B cell (primary cell): ENCODE data around the gene LDHD.

Experiments
- CTCF ChIP-seq: fragments of 200-600 bp; IDR thresholded peaks from one replicate; pipeline ENCODE4 v1.8.0; 2022; ENCODE audit warnings: antibody characterized with exemption, mild to moderate bottlenecking
- EZH2 ChIP-seq: IDR thresholded peaks from 2 replicates; pipeline ENCODE4 v1.6.1; 2012; ENCODE audit warnings: borderline replicate concordance, low read depth, mild to moderate bottlenecking, moderate library complexity, low read length; ENCODE audit not compliant: insufficient read depth, poor library complexity, severe bottlenecking

- TF ChIP-seq CTCF (no peak), EZH2 (no peak)
Observed at GRCh38 chr16:75114946-75115825, 1.4 kb downstream of the LDHD start.
